HG02852 (cell line): ENCODE data around the gene SPNS2.

Experiments
- ATAC-seq: cut with Tn5 transposase; IDR thresholded peaks from one replicate; pipeline ENCODE4 v1.9.1; 2021; ENCODE audit warnings: mild to moderate bottlenecking, moderate library complexity; ENCODE audit not compliant: unreplicated experiment

SPNS2 gene

DNA sequence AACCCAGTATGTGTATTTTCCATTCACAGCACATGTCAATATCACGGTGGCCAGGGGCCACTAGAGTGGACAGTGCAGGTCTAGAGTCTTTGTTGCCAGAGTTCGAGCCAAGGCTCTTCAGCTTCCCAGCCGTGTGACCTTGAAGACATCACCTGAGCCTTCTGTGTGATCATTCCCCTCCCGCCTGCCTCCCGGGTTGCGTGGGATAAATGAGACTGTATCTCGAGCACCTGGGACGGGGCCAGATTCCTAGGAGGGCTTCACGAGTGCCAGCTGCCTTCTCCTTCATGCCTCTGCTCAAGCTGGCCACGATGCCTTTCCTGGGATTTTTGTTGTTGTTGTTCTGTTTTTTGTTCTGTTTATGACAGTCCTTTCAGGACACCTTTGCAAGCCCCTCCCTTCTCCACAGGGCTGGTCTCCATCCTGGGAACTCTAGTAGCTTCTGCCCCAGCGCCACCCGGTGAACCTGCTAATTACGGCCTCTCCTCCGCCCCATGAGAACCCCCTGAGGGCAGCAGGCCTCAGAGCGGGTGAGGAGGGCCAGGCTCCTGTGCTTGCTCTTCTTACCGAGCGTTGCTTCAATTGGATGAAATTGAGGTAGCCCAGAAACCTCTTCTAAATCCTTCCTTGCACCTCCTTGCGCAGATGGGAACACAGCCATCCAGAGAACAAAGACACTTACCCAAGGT is 3.9 kb downstream of the SPNS2 start:
- no peak for ATAC-seq

DNA sequence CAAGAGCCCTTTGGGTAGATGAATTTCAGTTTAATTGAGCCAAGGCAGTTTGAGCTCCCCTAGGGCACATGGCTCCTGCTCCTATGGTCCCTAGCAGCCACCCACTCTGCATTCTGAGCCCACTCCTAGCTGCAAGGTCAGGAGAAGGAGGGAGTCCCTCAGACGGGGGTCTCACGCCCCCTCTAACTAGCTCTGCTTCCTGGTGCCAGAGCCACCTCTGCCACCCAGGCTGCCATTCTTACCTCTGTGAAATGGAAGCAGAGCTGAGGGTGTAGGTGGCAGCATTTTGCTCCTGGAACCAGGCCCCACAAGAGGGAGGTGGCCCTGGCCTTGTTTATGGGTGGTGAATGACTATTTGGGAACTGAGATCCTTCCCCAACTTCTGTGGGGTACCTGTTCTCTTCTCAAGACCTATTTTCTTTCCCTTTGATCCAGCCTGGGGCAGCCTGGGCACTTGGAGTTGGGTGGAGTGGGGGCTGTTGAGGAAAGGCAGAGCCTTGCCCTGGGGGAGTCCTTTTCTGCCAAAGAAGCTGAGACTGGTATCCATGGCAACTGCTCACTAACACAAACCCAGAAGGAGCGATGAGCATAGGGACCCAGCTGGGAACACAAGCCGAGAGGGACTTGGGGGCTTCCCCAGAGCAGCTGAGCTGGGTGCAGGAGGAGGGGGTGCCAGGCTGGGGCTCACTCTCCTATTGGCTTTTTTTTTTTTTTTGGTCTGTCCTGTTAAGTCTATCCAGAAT is 4.8 kb downstream of the SPNS2 start:
- ATAC-seq: no peak

DNA sequence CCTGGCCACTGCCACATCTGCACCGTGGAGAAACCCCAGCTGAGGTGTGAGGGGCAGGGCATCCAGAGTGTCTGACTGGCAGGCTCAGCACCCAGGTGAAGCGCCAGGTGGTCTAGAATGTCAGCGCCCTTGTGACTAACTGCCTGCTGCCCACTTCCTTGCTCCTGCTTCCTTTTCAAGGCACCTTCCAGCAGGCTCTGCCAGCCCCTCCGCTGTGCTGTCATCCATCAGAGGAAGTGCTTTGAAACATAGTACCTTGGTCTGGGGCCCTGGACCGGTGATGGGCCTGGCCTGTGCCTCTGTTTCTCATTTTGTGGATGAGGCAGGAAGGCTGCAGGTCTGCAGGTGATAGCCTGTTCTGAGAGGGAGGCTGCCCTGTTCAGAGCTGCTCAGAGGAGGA is 5.5 kb downstream of the SPNS2 start:
- no peak for ATAC-seq

DNA sequence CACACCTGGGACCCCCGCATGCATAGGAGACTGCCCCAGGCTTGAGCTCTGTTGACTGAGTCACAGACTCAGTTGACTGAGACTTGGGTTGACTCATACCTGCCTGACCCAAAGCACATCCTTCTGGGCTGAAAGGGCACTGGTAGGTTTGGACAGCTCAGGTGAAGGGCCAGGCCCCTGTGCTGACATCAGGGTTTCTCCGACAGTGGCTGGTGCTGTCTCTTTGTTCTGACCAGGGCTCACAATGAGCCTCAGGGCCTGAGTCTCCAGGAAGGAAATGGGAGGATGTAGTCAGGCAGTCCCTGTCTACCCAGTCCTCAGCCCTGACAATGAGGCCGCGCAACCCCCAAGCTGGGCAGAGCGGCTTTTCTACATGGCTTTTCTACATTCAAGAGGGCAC is 6.5 kb downstream of the SPNS2 start:
- ATAC-seq: no peak

DNA sequence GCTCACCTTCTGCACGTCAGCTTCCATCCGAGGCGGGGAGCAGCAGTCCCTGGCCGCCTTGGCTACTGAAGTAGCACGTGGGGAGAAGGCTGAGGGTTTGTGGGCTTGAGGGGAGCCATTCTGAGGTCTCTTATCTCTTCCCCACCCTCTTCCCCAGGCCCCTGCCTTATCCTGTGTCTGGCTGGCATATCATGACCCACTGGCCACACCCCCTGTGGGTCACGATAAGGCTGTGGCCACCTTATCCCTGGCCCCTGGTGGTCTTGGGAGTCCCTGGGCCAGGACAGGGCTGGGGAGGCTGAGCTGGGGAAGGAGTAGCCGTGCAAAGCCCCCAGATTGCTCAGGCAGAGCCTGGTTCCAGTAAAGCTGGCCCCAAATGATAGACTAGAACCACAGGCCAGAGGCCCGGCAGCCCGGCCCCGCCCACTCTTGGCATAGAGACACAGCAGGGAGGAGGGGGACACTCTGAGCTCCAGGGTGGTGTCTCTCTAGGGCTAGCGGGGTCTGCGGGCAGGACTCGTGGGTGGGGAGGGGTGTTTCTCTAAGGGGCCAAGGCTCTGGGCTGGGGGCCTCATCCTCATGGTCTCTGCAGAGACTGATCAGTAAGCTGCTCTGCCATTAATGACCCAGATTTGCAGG is 7.6 kb downstream of the SPNS2 start:
- no peak for ATAC-seq

DNA sequence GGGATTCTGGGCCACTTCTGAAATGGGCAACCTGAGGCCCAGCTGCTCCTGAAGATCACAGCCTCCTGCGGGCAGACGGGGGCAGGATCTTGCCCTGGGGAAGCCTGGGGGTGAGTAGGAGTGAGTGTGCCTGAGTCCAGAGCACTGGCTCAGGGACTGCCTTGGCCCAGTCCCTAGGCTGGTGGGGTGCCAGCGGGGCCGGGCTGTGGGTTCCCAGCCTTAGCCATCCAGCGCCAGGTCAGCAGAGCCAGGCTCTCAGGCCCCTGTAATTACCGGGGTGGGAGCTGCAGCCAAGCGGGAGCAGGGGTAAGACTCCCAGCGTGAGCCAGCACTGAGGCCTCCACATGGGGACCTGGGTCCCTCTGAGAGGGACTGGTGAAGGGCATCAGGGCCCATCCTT is 8.2 kb downstream of the SPNS2 start:
- no peak for ATAC-seq

DNA sequence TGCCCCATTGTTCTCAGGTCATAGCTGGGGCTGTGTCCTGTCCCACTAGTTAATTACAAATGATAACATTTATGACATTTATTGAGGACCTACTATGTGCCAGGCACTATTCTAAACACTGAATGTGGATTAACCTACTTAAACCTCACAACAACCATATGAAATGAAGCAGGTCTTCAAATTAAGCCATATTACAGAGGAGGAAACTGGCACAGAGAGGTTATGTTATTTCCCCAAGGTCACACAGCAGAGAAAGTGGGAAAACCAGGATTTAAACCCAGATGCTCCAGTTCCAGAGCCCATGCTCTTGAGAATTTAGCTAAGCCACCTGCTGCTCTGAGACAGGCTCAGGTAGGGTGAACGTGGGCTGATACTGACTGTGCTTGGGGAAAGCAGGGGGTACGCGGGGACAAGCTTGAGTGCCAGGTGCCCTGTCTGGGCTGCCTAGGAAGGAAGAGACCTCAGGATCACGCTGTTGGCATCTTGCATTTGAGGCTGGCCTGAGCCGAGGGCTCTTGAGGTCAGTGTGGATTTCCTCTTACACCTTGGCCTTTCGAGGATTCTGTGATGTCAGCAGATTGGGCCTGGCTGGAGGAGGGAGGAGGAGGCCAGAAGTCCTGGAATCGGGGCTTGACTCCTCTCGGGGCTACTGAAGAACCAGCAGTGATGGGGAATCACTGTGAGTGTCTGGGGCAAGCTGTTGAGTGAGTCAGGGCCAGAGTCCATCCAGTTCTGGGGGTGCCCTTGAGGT is 8.9 kb downstream of the SPNS2 start:
- no peak for ATAC-seq

DNA sequence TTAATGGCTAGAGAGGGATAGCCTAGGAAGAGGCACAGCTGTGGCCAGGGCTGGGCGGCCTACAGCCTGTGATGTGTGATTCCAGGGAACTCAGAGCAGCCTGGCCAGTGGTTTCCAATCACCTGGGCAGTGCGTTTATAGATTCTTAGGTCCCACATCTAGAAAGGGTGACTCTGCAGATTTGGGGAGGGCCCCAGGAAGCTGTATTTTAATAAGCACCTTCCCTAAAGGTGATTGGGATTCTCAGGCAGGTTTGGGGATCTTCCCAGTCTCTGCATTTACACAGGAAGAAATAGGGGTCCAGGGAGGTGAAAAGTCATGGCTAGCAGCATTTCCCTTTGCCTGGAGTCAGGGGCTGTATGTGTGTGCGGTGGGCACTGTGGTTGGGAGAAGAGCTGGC is 9.5 kb downstream of the SPNS2 start:
- no peak for ATAC-seq

DNA sequence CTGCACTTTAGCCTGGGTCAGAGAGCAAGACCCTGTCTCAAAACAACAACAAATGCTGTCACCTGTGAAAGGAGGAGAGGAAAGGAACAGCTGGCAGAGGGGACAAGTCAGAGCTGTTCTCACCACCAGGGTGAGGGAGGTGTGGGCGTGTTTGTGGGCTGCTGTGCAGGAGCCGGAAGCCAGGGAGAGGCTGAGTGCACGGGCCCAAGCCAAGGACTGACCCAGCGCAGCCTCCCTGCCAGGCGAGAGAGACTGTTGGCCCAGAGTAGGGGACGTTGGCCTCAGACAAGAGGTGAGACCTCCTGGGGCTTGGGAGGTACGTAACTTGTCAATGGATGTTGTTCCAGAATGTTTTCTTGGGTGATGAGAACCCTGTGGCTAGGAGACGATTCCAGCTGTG is 10.7 kb downstream of the SPNS2 start:
- ATAC-seq: no peak

DNA sequence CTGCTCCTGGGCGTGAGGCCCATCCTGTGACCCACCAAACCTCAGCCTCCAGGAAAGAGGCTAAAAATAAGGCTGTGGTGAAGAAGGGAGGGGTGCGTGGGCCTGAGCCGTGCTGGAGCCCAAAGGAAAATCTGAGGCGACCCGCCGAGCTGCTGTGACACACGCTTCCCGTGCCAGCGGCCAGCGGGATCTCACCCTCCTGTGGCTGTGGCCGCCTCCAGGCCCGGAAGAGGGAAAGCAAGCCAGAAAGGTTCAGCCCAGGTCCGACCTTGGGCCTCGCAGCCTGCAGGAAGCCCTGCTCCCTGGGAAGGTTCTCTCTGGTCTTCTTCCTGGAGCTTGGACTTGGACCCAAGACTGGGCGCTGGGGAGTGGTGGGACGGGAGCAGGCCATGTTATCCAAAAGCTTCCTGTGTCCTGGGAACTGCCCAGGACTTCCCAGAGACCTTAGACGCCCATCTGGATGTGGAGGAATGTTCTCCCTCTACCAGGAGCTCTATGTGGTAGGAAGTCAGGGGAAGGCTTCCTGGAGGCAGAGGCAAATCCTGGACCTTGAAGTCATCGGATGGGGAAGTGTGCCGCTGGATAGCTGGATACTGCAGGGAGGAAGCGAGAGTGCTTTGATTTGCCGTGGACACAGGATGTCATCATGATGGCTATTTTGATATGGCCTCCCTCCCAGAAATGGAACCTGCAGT is 11.4 kb downstream of the SPNS2 start:
- no peak for ATAC-seq

DNA sequence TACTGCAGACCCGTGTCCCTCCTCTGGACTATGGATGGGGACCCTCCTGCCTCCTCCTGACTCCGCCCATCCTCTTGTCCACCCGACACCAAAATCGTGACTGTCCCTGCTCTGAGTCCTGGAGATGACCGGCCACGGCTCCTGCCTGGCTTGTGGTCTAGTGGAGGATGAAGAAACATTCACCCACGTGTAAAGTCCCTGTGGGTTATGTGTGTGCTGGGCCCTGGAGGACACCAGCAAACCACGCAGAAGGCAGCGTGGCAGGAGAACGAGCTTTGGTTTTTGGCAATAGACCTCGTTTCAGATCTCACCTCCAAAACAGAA is 11.9 kb downstream of the SPNS2 start:
- no peak for ATAC-seq

DNA sequence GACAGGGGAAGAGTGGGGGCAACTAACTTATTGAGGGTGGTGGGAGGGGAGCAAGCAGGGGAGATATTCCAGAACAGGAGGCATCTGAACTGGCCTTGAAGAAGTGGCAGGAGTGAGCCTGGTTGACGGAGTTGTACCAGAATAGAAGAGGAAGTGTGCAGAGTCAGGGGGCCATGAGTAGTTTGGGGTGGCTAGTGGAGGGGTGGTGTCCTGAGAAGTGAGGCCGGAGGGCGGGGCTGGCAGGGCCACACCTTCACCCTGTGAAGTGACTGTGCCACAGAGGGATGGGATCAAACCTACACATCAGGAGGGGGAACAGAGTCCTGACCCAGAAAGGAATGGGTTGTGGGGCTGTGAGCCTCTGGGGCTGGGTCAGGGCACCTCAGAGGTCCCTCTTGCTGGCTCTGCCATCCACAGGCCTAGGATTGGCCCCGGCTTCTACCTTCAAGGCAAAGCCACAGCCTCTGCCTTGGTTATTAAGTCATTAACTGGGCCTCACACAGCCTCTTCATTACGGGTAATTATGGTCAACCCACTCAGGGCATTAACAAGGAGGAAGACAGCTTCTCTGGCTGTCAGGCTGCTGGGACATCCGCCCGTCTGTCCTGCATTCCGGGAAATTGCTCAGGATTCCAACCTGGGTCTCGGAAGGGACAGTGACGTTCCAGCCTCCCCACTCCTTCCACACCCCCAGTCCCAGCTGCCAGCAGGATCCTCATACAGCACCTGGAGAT is 12.7 kb downstream of the SPNS2 start:
- no peak for ATAC-seq

DNA sequence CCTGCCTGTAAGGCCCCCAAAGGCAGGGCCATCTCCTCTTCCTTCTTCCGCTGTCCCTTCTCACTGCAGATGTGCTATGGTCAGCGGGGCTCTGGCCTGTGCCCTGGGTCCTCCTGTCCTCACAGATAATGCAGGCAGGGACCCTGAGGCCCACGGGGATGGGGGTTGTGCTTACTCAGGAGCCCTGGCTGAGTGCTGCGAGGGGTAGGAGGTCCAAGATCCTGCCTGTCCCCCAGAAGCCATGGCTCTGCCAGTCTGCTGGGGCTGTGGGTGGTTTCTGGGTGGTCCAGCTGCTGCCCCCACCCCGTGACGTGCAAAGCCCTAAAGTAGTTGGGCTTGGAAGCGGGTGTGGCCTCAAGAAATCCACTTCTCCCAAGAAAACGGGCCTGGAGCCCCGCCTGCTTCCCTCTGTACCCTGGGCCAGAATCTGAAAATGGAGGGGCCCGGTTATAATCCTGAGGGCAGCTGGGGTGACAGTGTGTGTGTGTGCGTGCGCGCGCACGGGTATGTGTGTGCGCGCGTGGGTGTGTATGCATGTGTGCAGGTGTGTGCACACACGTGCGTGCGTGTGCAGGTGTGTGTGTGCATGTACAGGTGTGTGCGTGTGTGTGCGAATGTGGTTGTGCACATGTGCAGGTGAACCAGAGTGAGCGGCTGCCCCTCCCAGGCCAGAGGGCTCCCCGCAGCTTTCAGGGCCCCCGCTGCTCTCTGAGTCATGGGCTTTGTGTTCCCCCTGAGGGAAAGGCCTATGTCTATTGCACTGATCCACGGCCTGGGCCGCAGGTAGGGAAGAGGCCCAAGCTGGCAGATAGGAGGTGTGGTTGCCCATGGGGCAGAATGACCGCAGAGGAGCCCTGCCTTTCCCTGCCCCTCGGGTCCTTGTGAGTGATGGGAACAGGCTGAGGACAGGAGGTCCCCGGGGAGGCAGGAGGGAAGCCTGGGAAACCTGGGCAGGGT is 13.8 kb downstream of the SPNS2 start:
- no peak for ATAC-seq

DNA sequence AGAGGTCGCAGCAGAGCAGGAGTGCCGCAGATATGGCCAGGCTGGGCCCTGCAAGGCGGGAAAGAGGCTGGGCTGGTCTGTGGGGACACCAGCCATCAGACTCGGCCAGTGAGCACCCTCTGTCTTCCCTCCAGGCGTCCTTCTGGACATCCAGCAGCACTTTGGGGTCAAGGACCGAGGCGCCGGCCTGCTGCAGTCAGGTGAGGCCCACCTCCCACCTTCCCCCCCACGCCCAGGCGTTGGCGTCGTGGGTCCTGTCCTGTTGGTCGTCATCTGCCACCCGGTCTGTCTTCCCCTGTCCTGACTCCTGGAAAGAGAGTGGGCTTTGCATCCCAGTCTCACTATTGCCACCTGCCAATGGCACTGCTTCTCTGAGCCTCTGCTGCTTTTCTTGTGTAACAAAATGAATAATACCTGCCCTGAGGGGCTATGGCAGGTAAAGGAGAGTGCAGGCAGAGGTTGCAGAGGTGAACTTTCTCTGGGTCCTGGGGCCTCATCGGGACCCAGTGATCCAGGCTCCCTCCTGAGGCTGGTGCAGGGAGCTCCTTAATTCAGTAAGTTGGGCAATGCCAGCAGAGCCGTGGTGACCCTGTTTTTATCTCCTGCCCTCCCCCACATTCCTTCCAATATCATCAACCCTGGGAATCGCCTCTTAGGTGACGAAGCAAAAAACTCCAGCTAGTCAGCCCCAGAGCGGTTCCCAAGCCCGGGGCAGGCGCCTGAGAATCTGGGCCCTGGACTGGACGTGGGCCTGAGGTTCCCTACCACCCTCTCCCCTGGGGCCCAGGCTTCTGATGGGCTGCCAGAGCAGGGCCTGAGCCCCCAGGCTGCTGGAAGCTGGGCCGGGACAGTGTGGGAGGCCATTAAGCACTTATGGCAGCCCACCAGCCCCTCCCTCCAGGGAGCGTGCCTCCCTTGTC is 14.7 kb downstream of the SPNS2 start:
- no peak for ATAC-seq

DNA sequence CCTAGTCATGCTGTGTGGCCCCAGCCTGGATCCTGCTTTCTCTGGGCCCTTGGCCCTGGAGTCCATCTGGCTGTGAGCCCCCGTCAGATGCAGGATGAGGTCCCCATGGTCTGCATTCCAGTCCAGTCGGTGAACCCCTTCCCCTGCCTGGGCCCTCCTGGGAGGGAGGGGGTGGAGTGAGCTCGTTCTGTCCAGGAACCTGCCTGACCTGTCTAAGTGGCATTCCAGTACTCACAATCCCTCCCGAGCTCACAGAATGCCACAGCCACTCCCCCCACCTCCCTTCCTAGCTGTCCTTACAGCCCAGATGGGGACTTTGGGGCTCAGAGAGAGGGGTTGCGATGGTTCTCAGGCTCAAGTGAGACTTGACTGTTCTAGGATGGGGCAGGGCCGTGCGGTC is 15.5 kb downstream of the SPNS2 start:
- ATAC-seq: no peak

DNA sequence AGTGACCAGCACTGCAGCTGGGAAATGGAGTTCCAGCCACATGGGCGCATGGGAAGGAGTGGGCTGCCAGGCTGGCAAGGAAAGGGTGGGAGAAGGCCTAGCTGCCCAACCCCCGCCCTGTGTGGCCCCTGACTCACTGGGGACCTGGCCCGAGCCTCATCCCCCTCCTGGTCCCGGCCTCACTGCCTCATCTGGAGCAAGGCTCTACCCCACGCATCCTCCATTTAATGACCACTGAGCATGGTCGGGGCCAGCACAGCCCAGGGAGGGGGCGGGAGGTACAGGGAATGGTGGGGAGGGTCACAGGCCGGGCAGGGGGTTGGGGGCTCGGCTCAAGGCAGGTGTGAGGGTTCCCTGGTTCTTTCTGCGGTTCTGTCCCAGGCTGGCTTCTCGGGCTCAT is 16.1 kb downstream of the SPNS2 start:
- ATAC-seq: no peak

DNA sequence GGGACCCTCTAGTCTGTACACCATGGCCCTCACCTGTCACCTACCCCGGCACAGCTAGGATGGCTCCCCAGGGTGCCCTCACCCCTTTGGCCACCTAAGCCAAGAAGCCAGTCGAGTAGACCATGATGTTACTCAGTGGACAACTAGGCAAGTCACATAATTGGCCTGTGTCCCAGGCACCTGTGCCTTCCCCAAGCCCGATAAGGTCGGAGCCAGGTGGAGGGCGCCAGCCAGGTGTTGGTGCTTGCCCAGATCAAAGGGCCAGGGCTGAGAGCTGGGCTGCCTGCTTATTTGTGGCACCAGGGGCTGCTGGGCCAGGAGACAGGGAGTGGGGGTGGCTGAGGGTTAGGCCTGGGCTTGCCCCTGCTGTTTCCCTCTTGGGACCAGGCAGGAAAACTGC is 16.8 kb downstream of the SPNS2 start:
- no peak for ATAC-seq

DNA sequence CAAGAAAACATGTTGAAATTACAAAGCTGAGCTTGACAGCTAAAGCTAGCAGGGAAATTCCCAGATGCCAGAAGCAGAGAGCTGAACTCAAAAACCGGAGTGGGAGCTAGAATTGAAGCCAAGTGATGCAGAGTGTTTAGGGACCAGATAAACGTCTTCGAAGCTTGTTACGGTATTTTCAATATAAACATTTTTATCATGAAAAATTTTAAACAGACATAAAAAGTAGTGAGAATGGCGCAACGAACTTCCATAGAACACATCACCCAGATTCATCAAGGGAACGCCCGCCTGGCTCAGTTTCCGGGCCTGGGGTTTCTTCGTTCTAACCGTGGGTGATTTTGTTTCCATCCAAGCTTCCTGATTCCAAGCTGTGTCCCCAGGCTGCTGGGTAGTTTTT is 18.1 kb downstream of the SPNS2 start:
- no peak for ATAC-seq
